Stimulated activated CD8-positive, alpha-beta memory T cell treated with anti-CD3 and anti-CD28 coated beads, Interleukin-4, amount 100 ng/mL, for 24 hours (primary cell): ENCODE results near the gene PNLDC1.
"Not testable (repeated sequence)": the region's sequence is repeated elsewhere in the genome, so short reads cannot be mapped to it uniquely, and the experiment has no call there.

Experiments
- DNase-seq: peaks from one replicate; pipeline ENCODE4 v3.0.0-alpha.2; 2020; ENCODE audit warnings: low read depth

PNLDC1 gene

GRCh38 chr6:159778542-159779103, 21.5 kb upstream of the PNLDC1 start:
- DNase-seq, result no peak

- DNase-seq, result no peak
Observed at GRCh38 chr6:159788276-159788675, 11.8 kb upstream of the PNLDC1 start.

- peak; percentile 19 for DNase-seq
Observed at GRCh38 chr6:159788753-159789376, 11.2 kb upstream of the PNLDC1 start.

GRCh38 chr6:159789377-159790148, 10.5 kb upstream of the PNLDC1 start, which contains the start of gene TCP1:
Gene TCP1 (minus strand): TSS chr6:159789602. CDS start chr6:159789468, 134 bp downstream.
- DNase-seq, result peak; percentile 99

- peak; percentile 83 for DNase-seq
Observed at GRCh38 chr6:159790149-159790955, 9.7 kb upstream of the PNLDC1 start, which contains the start of gene MRPL18. Gene MRPL18 (plus strand): TSS chr6:159790467. CDS start chr6:159790588, 121 bp downstream.

GRCh38 chr6:159790956-159791598, 9.0 kb upstream of the PNLDC1 start:
- no peak for DNase-seq

- DNase-seq, result not testable (repeated sequence)
Observed at GRCh38 chr6:159794976-159795375, 5.1 kb upstream of the PNLDC1 start.

GRCh38 chr6:159797554-159797953, 2.5 kb upstream of the PNLDC1 start:
- DNase-seq, result no peak

GRCh38 chr6:159801935-159802334, 1.9 kb downstream of the PNLDC1 start:
- no peak for DNase-seq

GRCh38 chr6:159804504-159804903, 4.4 kb downstream of the PNLDC1 start:
- DNase-seq, result no peak

GRCh38 chr6:159805440-159806020, 5.5 kb downstream of the PNLDC1 start:
- DNase-seq, result no peak

- no peak for DNase-seq
Observed at GRCh38 chr6:159806021-159806458, 6.0 kb downstream of the PNLDC1 start.

GRCh38 chr6:159807150-159807858, 7.2 kb downstream of the PNLDC1 start:
- no peak for DNase-seq

GRCh38 chr6:159808647-159809046, 8.6 kb downstream of the PNLDC1 start:
- no peak for DNase-seq

GRCh38 chr6:159809149-159809548, 9.1 kb downstream of the PNLDC1 start:
- no peak for DNase-seq

GRCh38 chr6:159813781-159814180, 13.7 kb downstream of the PNLDC1 start:
- no peak for DNase-seq

GRCh38 chr6:159815410-159815809, 15.3 kb downstream of the PNLDC1 start:
- no peak for DNase-seq

- not testable (repeated sequence) for DNase-seq
Observed at GRCh38 chr6:159816775-159817174, 16.7 kb downstream of the PNLDC1 start.

- no peak for DNase-seq
Observed at GRCh38 chr6:159817951-159818739, 18.1 kb downstream of the PNLDC1 start.

- DNase-seq, result no peak
Observed at GRCh38 chr6:159819098-159819497, 19.0 kb downstream of the PNLDC1 start.
